GM18907 (cell line): Measurements from ENCODE around the gene FOXP1.

ENCODE experiments used
- ATAC-seq: cut with Tn5 transposase; IDR thresholded peaks from one replicate; pipeline ENCODE4 v1.9.1; 2021; ENCODE audit warnings: mild to moderate bottlenecking, moderate library complexity; ENCODE audit not compliant: unreplicated experiment

Gene FOXP1

GRCh38 chr3:71072287-71072686 lies 511.2 kb downstream of the FOXP1 start:
- no peak for ATAC-seq

GRCh38 chr3:71070497-71071463 lies 512.7 kb downstream of the FOXP1 start:
- ATAC-seq: no peak

- peak; percentile 64 for ATAC-seq
These were observed 513.7 kb downstream of the FOXP1 start for GRCh38 chr3:71069797-71070196.

- no peak for ATAC-seq
These were observed 515.4 kb downstream of the FOXP1 start for GRCh38 chr3:71067977-71068654.

GRCh38 chr3:71066849-71067261 lies 516.7 kb downstream of the FOXP1 start:
- no peak for ATAC-seq

- ATAC-seq: no peak
These were observed 517.2 kb downstream of the FOXP1 start for GRCh38 chr3:71066356-71066755.

GRCh38 chr3:71065764-71066013 lies 517.8 kb downstream of the FOXP1 start:
- ATAC-seq: no peak

- peak; percentile 23 for ATAC-seq
These were observed 518.4 kb downstream of the FOXP1 start for GRCh38 chr3:71064956-71065763.

GRCh38 chr3:71064291-71064955 lies 519.1 kb downstream of the FOXP1 start:
- ATAC-seq: peak; percentile 64

GRCh38 chr3:71063773-71064290 lies 519.7 kb downstream of the FOXP1 start:
- ATAC-seq: no peak

GRCh38 chr3:71062952-71063772 lies 520.4 kb downstream of the FOXP1 start:
- ATAC-seq: peak; percentile 46

- ATAC-seq: no peak
These were observed 521.2 kb downstream of the FOXP1 start for GRCh38 chr3:71062037-71062932.

GRCh38 chr3:71061581-71061980 lies 521.9 kb downstream of the FOXP1 start:
- ATAC-seq: no peak

GRCh38 chr3:71061037-71061436 lies 522.5 kb downstream of the FOXP1 start:
- no peak for ATAC-seq

GRCh38 chr3:71060536-71060935 lies 523.0 kb downstream of the FOXP1 start:
- ATAC-seq: no peak

GRCh38 chr3:71057526-71057894 lies 526.0 kb downstream of the FOXP1 start:
- ATAC-seq: no peak

- no peak for ATAC-seq
These were observed 527.2 kb downstream of the FOXP1 start for GRCh38 chr3:71056327-71056726.

GRCh38 chr3:71055257-71056001 lies 528.1 kb downstream of the FOXP1 start:
- ATAC-seq: no peak
